HG03095 (cell line): ENCODE measurements around the gene RIC3.

Experiments
- ATAC-seq: cut with Tn5 transposase; IDR thresholded peaks from one replicate; pipeline ENCODE4 v1.9.1; 2021; ENCODE audit warnings: moderate library complexity; ENCODE audit not compliant: unreplicated experiment

The RIC3 gene

DNA sequence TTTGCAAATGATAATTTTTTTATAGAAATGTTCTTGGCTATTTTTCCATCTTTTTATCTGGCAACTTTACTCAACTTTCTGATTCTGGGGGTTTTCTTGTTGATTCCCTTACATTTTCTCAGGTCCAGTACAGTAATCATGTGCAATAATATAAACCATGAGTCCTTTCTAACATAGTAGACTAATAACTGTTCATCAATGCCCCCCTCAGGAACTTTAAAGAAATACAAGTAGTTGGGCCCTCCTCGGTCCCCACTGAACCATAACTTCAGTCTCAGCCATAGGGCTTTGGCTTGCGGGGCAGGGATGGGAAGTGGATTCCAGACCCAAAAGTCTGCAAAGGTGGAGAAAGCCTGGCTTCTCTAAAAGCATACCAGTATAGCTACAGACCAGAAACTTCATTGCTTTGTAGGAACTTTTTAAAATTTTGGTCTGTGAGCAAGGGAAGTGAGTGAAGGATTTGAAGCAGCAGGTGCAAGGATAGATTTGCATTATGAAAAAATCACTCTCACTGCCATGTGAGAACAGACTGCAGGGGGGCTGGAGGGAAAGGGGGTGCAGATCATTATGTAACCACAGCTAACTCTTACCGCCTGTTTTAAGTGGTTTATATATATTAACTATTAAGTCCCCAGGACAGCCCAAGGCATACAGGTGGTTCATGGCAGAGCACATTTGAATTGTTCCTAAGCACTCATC is 98.3 kb downstream of the RIC3 start:
- ATAC-seq, result no peak

DNA sequence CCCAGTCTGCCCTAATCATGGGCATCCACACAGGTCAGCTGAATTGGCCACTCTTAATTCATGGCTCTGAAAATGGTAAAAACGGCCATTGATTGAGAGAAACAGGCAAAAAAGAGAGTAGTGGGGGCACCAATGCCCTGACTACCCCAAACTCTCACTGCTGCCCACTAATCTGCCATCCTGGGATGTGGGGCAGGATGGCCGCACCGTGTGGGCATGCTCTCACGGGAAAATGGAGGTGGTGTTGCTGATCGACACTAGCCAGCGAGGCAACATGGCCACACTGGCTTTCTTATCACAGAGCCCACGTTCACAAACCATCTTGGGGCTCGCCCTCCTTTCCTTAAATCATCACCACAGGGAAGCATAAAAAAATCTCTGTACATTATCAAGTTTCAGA is 99.1 kb downstream of the RIC3 start:
- no peak for ATAC-seq

DNA sequence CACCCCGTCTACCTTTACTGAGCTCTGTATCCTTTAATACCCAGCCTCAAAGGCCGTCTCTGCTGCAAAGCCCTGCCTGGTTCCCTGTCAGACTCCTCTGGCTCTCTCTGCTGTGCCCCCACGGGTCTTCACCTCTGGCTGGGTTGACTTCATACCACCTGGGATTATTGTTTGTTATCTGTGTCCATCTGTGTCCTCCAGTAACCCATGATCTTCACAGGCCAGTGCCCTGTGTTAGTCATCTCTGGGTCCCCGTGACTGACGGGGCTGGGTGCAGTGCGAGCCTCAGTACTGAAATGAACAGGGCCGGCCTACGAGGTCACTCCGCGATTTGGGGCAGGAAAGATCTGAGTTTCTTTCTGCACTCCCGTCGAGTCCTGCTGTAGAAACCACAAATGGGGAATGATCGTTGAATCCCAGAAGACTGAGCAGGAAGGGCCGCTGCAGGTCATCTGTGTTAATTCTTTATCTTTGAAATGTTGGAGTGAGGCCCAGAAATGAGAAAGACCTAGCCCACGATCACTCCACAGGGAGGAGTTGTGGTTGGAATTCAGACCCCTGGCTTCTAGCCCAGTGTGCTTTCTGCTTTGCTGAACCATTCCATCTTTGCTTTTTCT is 100.1 kb downstream of the RIC3 start:
- no peak for ATAC-seq

DNA sequence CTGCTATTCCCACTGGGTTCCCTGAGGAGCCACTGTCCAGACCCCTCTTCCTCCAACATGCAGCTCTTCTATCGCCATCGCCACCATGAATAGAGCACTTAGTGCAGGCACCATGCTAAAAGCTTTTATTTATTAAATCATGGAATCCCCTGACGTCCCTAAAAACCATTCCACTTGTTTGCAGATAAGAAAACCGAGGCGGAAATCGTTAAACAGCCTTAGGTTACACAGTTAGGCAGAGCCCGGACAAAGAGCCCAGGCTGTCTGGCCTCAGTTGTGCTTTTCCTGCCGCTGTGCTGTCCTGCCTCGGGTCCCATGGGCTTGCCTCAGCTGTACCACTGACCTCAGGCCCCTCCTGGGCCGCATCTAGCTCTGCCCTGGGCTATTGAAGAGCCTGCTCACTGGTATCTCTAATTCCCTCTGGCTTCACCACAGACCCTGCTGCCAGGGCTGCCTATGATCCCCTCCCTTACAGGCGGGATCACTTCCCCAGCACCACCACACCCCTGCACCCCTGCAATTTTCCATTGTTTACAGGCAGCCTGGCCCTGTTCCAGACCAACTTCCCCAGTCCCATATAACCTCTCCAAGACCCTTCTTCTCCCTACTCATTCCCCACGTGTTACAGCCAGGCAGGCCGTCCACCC is 100.8 kb downstream of the RIC3 start:
- ATAC-seq, result no peak

DNA sequence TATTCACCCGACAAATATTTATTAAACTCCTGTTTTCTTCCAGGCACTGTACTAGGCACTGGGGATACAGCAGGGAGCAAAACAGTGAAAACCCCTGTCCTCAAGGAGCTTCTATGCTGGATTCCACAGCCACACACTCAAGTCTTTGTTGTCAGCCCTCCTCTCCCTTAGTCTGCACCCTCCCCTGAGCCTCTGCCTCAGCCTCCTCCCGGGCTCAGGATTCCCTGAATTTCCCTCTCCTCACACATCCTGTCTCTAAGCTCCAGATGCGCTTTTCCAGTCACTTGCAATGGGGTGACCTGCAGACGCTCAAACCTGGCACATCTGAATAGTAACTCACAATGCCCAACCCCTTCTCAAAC is 101.3 kb downstream of the RIC3 start:
- ATAC-seq, result no peak

DNA sequence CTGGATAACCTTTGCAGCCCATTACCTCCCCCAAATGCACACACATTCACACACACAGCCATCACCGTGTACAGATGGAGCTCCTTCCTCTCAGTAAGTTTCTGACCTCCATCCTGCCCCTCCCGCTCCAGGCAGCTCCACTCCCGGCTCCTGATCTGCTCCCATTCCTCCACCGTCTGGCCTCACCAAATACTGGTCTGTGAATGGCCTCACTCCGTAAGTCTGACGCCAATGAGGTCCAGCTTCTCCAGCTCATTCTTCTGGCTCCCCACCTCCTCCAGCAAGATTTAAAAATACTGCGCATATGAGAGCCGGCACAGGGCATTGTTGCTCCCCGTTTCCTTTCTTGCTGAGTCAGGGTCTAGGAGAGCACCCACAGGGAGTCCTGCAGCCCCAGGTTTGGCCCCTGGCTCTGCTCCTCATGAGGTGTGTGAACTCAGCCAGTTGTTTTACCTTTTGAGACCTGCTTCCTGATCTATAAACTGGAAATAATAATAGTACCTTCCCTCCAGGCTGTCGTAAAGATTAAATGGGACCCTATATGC is 101.8 kb downstream of the RIC3 start:
- ATAC-seq, result no peak

DNA sequence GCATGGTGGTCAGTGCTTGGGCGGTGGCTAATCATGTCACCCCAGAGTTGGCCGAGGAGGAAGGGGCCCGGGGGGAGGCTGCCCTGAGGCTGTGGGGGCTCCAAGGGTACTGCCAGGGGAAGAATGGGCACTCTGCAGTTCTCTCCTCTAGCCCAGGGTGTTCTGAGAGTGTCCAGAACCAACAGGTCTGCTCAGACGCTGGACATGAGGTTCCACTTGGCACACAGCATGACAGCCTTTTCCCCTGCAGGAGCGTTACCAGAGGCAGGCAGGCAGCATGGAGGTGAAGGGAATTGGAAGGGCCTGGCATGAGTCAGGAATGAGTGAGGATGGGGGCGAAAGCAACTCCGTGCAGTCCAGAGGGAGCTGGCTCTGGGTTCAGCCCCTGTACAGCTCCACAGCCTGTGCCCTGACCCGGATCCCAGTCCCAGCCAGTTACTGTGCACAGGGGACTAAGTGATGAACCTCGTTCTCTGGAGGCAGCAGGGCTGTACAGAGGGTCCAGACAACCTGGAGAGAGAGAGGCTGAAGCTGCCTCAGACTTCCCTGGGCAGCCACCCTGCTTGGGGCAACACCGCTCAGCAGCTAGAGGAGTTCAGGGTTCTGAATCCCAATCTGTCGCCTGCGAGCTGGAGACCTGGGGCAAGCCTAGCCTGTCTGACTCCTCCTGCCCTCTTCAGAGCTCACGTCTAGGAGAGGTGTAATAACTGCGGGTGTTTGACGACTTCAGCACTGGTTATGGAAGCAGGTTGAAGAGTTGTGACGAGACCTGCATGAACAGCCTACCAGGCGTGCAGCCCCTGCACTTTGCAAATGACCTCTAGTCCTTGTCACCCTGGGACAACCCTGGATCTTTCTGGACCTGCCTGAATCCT is 102.6 kb downstream of the RIC3 start:
- no peak for ATAC-seq

DNA sequence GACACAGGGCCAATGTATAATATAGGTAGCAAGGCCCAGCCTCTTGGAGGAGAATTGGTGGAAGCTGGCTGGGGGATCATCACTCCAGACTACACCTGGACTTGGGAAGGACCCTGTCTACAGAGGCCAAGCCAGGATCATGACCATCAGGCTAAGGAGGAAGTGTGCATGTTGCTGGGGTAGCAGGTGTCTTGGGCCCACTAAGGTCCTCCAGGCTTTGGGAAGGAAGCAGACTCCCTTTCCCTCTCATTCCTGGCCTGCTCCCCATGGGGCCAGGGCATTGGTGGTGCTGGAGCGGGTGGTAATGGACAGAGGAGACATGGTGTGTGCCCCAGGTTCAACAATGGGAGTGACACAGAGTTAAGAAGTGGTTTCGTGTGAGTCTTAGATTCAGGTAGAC is 103.8 kb downstream of the RIC3 start:
- no peak for ATAC-seq

DNA sequence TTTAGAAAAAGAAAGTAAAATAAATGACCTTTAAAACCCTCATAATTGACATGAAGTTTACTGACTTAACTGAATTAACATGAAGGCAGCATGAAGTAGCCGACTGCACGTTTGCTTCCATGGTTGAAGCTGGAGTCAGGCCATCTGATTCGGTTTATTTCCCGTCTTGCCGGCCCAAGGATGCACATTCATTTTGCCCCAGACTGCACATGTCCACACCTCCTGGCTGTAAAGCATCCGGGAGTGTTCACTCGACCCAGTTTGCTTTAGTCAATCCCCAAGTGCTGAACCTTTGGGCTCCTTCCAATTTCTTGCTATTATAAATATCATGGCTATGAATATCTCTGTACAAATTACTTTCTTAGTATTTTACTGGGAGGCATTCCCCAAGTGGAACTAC is 105.5 kb downstream of the RIC3 start:
- ATAC-seq, result no peak

DNA sequence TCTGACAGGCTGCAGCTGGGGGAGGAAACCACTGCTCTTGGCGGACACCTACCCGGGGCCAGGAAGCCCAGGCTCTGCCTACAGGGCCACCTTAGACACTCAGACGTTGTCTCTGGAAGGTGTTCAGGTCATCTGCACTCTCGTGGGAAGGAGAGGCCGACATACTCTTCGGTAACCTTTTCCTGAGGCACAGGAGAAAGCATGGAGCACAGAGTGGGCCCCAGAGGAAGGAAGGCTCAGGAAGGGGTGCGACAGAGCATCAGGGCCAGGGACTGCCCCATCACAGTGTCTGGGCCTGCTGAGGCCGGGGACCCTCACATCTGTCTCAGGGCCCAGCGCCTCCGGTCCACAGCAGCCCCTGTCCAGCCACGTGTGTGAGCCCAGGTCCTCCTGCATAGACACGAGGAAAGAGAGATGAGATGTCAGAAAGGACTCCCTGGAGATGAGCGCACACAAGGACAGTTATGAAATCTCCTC is 106.0 kb downstream of the RIC3 start:
- no peak for ATAC-seq

DNA sequence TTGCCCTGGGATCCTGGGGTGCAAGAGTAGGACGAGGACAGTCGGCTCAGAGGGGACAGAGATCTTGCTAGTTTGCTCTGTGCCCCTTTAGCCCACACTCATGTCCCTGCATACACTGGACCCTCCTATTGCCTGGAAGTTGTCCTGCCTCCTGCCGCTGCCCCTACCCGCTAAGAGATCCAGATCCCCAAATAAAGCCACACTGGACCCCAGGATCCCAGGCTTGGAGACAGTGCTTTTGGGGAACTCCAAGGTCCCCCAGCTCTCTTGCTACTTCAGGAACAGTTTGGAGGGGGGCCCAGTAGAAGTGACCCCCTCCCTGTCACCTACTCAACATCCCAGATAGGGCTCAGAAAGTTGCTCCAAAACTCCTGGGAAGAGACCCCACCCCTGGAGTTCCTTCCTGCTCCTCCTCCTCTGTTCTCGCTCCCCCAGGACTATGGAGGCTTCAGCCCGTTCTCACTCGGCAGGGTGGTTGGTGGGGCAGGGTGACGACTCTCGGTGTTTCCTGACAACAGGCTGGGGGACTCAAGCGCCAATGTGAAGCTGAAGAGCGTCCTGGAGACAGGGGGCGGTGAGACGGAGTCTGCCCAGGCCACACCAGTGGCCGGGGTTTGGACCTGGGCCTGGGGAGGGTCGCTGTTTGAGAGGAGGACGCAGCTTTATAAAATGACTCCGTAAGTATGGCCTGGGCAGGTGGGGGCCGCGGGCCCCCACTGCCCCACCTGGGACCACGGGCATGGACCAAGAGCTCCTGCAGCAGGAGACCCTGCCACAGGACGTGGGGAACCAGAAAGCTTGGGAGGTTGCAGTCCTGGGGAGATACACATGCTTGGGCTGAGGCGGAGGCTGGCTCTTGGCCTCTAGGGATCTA is 107.0 kb downstream of the RIC3 start:
- ATAC-seq, result no peak

DNA sequence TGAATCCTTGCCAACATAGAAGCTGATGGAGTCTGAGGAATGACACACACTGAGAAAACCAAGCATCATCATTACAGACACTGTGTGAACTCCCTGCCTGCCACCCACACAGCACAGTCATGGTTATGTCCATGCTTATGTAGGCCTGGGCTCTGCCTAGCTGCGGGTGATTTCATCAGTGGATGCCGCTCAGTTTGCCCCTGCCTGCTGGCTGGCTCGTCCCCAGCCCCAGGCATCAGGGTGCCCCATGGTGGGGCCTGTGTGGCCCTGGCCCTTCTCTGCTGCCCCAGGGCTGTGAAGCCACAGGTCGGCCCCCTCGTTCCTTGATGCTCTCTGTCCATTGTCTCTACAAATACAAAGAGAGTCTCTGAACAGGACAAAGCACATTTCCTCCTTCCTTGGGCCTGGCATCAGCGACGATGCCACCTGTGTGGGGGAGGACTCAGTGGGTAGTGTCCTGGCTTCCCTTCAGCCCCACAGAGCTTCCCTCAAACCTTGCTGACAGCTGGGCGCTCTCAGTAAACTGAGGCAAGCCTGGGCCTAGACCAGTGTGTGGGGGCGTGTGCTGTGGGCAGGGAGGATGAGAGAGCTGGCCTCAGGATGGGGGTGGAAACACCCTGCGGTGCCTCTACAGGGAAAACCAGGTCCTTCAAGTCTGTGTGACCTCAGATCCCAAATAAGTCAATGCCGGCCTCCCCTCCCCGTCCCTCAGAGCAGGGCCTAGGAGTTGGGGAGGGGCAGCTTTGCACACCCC is 107.8 kb downstream of the RIC3 start:
- no peak for ATAC-seq

DNA sequence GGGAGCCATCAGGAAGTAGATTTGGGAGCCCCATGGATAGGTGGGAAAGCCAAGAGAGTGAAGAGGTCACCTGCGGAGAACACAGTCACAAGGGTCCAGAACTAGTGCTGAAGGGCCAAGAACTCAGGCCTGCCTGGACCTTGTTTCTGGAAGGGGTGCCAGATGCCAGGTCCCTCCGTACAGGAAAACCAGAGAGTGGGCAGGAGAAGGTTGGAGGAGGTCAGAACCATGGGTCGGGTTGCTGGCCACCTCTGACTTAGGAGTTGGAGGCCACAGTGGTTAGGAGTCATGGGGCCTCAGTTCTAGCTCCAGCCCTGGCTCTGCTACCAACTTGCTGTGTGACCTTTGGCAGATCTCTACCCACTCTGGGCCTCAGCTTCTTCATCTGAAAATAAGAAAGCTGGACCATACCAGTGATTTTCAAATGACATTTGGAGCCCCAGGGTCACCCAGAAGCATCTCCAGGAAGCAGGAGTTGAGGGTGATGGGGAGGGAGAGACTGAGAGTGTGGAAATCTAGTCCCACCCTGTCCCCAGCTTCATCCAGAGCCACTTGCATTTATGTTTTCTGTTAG is 108.6 kb downstream of the RIC3 start:
- no peak for ATAC-seq

DNA sequence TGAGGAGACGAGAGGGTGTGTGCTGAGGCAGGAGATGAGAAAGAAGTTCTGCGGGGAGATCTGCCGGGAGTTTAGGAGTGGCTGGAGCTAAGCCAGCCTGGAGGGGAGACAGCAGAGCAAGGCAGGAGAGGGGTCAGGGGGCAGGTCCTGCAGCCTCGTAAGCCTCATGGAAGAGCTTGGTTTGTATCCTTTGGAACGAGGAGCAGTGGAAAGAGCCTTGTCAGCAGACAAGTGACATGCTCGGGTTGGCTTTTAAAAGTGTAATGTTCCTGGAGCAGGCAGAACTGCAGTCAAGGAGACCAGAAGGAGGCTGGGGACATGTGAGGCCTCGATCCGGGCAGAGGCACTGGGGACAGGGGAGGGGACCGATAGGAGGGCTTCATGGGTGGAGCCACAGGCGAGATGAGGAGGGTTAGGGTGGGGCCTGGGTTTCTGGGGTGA is 109.2 kb downstream of the RIC3 start:
- ATAC-seq, result no peak

DNA sequence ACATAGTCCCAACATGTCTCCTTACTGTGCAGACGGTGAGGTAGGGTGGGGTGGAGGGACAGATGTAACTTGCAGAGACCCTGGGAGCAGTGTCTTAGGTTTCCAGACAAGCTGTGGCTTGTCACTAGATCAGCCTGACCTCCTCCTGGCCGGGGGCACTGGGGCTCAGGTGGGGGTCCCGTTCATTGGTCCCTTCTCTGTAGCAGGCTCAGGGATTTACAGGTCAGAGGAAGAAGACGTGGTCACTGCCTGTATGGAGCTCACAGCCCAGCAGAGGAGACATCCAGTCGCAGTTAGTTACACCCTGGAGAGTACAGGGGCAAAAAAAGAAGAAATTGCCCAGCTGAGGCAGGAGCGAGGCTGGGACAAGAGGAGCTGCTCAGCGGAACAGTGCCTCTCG is 109.8 kb downstream of the RIC3 start:
- no peak for ATAC-seq

DNA sequence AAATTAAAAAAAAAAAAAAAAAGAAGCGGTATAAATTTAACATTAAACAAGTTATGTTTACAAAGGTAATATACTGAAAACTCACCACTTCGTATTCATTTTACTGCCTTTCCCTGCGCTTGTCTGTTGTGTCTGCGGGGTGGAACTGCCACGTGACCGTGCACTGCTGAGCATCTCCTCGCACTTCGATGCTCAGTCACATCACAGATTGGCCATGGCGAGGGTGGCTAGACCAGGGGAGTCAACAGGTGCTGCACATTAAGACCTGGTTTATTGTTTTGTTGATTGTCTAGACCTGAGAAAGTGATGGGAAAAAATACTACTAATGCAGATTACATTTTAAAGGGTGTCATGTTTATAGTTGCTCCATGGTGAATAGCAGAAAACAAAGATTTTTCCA is 110.6 kb downstream of the RIC3 start:
- no peak for ATAC-seq

DNA sequence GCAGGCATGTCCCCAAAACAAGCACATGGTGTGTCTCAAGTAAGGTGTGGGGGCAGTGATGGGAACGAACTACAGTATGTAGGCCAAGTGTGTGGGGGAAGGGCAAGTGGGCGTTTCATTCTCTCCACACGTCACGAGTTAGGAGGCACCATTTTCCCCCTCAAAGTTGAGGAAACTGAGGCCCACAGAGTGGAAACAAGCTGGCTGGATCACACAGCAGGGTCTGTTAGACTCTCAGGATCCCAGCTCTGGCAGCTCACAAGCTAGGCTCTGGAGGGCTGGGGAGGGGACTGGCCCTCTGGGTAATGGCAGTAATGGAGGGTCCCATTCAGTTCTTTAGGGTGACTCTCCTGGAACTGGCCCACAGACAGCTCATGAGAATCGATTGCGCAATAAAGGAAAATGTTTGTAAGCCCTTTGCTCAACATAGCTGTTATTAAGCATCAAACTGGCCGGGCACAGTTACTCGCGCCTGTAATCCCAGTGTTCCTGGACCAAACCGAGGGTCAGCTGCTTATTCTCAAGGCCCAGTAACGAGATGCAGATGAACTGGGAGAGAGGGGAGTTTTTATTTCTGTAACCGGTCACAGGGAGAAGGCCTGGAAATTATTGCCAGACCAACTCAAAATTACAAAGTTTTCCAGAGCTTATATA is 111.9 kb downstream of the RIC3 start:
- no peak for ATAC-seq
